ENCODE results near the gene ARHGAP45.
A peak's percentile ranks its signal among the peaks of the same experiment; 100 is the strongest.

ARHGAP45 gene

DNA sequence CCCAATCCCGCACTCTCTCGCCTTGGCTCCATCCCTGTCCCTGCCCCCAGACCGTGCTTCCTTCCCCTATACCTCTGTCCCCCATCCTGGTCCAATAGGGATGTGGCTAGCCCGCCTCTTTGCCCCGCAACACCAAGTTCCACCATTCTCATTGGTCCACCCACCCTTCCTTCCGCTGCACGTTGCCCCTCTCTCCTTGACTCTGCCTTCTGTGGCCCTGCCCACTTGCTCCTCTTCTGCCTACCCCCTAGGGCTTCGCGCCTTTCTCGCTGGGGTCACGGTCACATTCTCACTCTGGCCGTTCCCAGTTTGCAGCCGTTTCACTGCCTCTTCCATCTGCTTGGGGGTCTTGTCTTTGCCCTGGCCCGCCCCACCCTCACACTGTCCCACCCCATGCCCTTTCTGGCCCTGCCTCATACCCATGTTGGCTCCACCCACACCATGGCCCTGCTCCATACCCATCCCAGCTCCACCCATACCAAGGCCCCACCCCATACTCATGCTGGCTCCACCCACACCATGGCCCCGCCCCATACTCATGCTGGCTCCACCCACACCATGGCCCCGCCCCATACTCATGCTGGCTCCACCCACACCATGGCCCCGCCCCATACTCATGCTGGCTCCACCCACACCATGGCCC lies 4.5 kb upstream of the ARHGAP45 start:
- TF ChIP-seq, protein P1, sequence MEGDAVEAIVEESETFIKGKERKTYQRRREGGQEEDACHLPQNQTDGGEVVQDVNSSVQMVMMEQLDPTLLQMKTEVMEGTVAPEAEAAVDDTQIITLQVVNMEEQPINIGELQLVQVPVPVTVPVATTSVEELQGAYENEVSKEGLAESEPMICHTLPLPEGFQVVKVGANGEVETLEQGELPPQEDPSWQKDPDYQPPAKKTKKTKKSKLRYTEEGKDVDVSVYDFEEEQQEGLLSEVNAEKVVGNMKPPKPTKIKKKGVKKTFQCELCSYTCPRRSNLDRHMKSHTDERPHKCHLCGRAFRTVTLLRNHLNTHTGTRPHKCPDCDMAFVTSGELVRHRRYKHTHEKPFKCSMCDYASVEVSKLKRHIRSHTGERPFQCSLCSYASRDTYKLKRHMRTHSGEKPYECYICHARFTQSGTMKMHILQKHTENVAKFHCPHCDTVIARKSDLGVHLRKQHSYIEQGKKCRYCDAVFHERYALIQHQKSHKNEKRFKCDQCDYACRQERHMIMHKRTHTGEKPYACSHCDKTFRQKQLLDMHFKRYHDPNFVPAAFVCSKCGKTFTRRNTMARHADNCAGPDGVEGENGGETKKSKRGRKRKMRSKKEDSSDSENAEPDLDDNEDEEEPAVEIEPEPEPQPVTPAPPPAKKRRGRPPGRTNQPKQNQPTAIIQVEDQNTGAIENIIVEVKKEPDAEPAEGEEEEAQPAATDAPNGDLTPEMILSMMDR (IDR thresholded peaks at IDR 0.05; ENCODE audit: extremely low read depth, insufficient read depth, missing control alignments), result no peak
- DNase-seq (ENCODE audit: low spot score), result no peak
- in situ Hi-C loops (cut with MboI; ENCODE audit: low pct_unique_long_range_greater_than_20kb, low sequenced_read_pairs, unreplicated experiment), result no loop called here

DNA sequence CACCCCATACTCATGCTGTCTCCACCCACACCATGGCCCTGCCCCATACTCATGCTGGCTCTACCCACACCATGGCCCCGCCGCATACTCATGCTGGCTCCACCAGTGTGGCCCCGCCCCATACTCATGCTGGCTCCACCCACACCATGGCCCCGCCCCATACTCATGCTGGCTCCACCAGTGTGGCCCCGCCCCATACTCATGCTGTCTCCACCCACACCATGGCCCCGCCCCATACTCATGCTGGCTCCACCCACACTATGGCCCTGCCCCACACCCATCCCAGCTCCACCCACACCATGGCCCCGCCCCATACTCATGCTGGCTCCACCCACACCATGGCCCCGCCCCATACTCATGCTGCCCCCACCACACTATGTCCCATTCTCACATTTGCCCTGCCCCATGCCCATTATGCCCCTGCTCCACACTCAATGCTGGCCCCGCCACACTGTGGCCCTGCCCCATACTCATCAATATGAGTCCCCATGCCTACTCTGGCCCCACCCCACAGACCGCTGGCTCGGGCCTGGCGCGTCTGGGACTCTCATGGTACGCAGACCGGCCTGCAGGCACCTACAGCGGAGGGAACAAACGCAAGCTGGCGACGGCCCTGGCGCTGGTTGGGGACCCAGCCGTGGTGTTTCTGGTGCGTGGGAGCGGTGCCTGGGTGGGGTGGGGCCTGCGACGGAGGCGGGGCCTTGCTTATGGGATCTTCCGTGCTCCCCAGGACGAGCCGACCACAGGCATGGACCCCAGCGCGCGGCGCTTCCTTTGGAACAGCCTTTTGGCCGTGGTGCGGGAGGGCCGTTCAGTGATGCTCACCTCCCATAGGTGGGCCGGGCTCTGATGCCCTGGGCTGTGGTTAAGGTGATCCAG lies 3.7 kb upstream of the ARHGAP45 start:
- DNase-seq (ENCODE audit: low spot score), result peak; percentile 65
- in situ Hi-C loops (cut with MboI; ENCODE audit: low pct_unique_long_range_greater_than_20kb, low sequenced_read_pairs, unreplicated experiment), result no loop called here
- TF ChIP-seq, protein P1 (IDR thresholded peaks at IDR 0.05; ENCODE audit: extremely low read depth, insufficient read depth, missing control alignments), result no peak

DNA sequence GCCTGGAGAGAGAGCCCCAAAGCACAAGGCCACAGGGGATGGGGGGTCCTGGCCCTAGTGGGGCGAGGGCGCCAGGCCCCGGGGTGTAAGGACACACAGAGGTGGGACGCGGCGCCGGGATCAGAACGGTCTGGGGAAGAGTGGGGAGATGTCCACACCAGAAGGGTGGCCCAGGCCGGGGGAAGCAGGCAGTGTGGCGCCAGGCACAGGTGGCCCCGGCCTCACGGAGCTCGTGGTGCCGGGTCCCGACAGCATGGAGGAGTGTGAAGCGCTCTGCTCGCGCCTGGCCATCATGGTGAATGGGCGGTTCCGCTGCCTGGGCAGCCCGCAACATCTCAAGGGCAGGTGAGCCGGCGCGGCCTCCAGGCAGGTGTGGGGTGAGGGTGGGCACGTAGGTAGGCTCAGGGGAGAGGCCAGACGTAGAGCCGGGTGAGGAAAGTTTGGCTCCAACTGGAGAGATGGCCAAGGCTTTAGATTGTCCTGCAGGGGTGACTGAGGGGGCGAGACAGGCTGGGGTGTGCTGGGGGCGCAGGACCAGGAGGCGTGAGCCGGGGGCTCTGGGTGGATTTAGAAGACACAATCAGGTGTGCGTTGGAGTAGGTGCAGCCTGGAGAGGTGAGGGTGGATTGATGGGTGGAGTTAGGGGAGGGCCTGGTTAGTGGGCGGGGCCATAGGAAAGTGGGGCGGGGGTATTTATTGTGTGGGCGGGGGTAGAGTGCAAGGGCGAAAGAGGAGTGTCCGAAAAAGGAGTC lies 2.9 kb upstream of the ARHGAP45 start:
- DNase-seq (ENCODE audit: low spot score), result no peak
- TF ChIP-seq, protein P1 (IDR thresholded peaks at IDR 0.05; ENCODE audit: extremely low read depth, insufficient read depth, missing control alignments), result no peak
- in situ Hi-C loops (cut with MboI; ENCODE audit: low pct_unique_long_range_greater_than_20kb, low sequenced_read_pairs, unreplicated experiment), result no loop called here

DNA sequence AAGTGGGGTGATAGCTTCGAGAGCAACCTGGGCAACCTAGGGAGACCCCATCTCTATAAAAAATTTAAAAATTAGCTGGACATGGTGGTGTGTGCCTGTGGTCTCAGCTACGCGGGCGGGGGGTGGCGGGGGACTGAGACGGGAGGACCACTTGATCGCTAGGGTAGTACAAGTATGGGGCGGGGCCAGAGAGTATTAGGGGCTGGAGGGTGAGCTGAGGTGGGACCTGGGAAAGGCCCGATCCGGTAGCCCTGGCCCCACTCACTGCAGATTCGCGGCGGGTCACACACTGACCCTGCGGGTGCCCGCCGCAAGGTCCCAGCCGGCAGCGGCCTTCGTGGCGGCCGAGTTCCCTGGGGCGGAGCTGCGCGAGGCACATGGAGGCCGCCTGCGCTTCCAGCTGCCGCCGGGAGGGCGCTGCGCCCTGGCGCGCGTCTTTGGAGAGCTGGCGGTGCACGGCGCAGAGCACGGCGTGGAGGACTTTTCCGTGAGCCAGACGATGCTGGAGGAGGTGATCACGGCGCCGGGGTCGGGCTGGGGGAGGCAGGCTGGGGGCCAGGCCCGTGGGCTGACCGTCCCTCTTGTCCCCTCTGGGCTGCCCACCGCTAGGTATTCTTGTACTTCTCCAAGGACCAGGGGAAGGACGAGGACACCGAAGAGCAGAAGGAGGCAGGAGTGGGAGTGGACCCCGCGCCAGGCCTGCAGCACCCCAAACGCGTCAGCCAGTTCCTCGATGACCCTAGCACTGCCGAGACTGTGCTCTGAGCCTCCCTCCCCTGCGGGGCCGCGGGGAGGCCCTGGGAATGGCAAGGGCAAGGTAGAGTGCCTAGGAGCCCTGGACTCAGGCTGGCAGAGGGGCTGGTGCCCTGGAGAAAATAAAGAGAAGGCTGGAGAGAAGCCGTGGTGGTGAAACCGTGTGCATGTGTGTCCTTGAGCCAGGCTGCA lies 2.0 kb upstream of the ARHGAP45 start:
- peak; percentile 85 for DNase-seq (ENCODE audit: low spot score)
- in situ Hi-C loops (cut with MboI; ENCODE audit: low pct_unique_long_range_greater_than_20kb, low sequenced_read_pairs, unreplicated experiment), result no loop called here

DNA sequence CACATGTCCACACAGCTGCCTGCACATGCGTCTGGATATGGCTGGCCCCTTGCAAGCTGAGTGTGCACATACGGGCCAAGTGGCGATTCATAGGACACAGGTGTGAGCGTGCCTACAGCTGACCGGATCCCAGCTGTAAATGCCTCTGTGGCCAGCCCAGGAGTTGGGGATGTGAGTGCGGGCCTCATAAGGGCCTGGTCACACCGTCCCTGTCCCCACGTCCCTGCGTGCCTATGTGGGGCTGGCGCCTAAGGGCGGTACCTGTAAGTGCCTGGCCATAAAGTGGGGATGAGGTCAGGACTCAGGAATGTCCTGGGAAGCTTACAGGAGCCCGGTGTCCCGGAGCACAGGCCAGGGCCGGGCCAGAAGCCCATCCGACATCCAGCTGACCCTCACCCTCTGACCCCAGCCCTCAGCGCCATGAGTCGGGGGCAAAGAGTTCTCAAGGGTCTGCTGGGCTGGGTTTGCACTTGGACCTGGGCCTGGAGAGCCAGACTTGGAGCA lies 1.3 kb upstream of the ARHGAP45 start:
- TF ChIP-seq, protein P1 (IDR thresholded peaks at IDR 0.05; ENCODE audit: extremely low read depth, insufficient read depth, missing control alignments), result no peak
- in situ Hi-C loops (cut with MboI; ENCODE audit: low pct_unique_long_range_greater_than_20kb, low sequenced_read_pairs, unreplicated experiment), result no loop called here
- no peak for DNase-seq (ENCODE audit: low spot score)

More for the DNA sequence above, 2.0 kb upstream of the ARHGAP45 start:
- TF ChIP-seq, protein P1 (IDR thresholded peaks at IDR 0.05; ENCODE audit: extremely low read depth, insufficient read depth, missing control alignments), result peak; percentile 83
